HG02798 (cell line): ENCODE data around the gene ZNF787.
A peak's percentile ranks its signal among the peaks of the same experiment; 100 is the strongest.
"Not testable (repeated sequence)": the region's sequence is repeated elsewhere in the genome, so short reads cannot be mapped to it uniquely, and the experiment has no call there.

Experiments used
- ATAC-seq: cut with Tn5 transposase; IDR thresholded peaks from one replicate; pipeline ENCODE4 v1.9.1; 2021; ENCODE audit warnings: mild to moderate bottlenecking; ENCODE audit not compliant: unreplicated experiment, poor library complexity

Gene ZNF787

GRCh38 chr19:56121180-56122167, at the start of gene ZNF787:
ZNF787 (minus strand) TSS chr19:56121295; CDS start chr19:56103217, 18,078 bp downstream.
- ATAC-seq, result peak; percentile 91

GRCh38 chr19:56170261-56170660, 49.2 kb upstream of the ZNF787 start:
- ATAC-seq, result no peak

GRCh38 chr19:56167064-56167578, 46.0 kb upstream of the ZNF787 start:
- ATAC-seq, result no peak

- no peak for ATAC-seq
Observed at GRCh38 chr19:56163097-56163496, 42.0 kb upstream of the ZNF787 start.

GRCh38 chr19:56162258-56162657, 41.2 kb upstream of the ZNF787 start:
- no peak for ATAC-seq

GRCh38 chr19:56161534-56161933, 40.4 kb upstream of the ZNF787 start:
- ATAC-seq, result no peak

GRCh38 chr19:56159622-56160271, 38.7 kb upstream of the ZNF787 start:
- no peak for ATAC-seq

GRCh38 chr19:56159009-56159559, 38.0 kb upstream of the ZNF787 start:
- ATAC-seq, result no peak

- no peak for ATAC-seq
Observed at GRCh38 chr19:56158170-56158757, 37.2 kb upstream of the ZNF787 start.

- ATAC-seq, result no peak
Observed at GRCh38 chr19:56156768-56157167, 35.7 kb upstream of the ZNF787 start.

GRCh38 chr19:56155124-56155687, 34.1 kb upstream of the ZNF787 start:
- ATAC-seq, result no peak

- no peak for ATAC-seq
Observed at GRCh38 chr19:56153507-56153906, 32.4 kb upstream of the ZNF787 start.

- ATAC-seq, result no peak
Observed at GRCh38 chr19:56152644-56153043, 31.5 kb upstream of the ZNF787 start.

- no peak for ATAC-seq
Observed at GRCh38 chr19:56150358-56150757, 29.3 kb upstream of the ZNF787 start.

- ATAC-seq, result no peak
Observed at GRCh38 chr19:56149656-56150038, 28.6 kb upstream of the ZNF787 start.

- not testable (repeated sequence) for ATAC-seq
Observed at GRCh38 chr19:56148955-56149655, 28.0 kb upstream of the ZNF787 start.

- ATAC-seq, result no peak
Observed at GRCh38 chr19:56148096-56148495, 27.0 kb upstream of the ZNF787 start.

GRCh38 chr19:56147307-56147706, 26.2 kb upstream of the ZNF787 start:
- no peak for ATAC-seq

- no peak for ATAC-seq
Observed at GRCh38 chr19:56146904-56147303, 25.8 kb upstream of the ZNF787 start.

- ATAC-seq, result no peak
Observed at GRCh38 chr19:56145698-56146097, 24.6 kb upstream of the ZNF787 start.
